Body of pancreas (tissue), 4 donors: ENCODE results near the gene CTSS.
"Not testable (repeated sequence)": the region's sequence is repeated elsewhere in the genome, so short reads cannot be mapped to it uniquely, and the experiment has no call there.

Source experiments
- CTCF ChIP-seq, 7 experiments: fragments of 450-650 bp in 4 of 7; fragments of 200-600 bp in 3 of 7; sonication (generic) in 3 of 7; IDR thresholded peaks; one replicate each; pipeline ENCODE4 v1.5.1; 2016 to 2019; ENCODE audit warnings: antibody characterized with exemption in 7 of 7
- POLR2A ChIP-seq, 3 donors: fragments of 450-650 bp; IDR thresholded peaks; one replicate each; pipeline ENCODE4 v1.6.1; 2016; ENCODE audit warnings: antibody characterized with exemption in 3 of 3, mild to moderate bottlenecking in 2 of 3

GRCh38 chr1:150793778-150794177, 28.2 kb upstream of the CTSS start:
- not testable (repeated sequence) for TF ChIP-seq CTCF, POLR2A (IDR thresholded peaks at IDR 0.05)
